ENCODE data around the gene HSFX1.

DNA sequence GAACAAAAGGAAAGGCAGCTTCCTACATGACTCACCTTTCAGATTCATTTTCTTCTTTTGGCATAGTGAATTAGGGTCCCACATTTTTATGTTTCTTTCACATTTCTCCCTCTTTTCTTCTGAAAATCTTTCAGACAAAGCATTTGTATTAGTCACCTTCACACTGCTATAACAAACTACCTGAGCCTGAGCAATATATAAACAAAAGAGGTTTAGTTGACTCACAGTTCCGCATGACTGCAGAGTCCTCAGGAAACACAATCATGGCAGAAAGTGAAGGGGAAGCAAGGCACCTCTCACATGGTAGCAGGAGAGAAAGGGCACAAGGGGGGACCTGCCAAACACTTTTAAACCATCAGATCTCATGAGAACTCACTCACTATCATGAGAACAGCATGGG lies 44.8 kb downstream of the HSFX1 start:
- TF ChIP-seq, protein P1, sequence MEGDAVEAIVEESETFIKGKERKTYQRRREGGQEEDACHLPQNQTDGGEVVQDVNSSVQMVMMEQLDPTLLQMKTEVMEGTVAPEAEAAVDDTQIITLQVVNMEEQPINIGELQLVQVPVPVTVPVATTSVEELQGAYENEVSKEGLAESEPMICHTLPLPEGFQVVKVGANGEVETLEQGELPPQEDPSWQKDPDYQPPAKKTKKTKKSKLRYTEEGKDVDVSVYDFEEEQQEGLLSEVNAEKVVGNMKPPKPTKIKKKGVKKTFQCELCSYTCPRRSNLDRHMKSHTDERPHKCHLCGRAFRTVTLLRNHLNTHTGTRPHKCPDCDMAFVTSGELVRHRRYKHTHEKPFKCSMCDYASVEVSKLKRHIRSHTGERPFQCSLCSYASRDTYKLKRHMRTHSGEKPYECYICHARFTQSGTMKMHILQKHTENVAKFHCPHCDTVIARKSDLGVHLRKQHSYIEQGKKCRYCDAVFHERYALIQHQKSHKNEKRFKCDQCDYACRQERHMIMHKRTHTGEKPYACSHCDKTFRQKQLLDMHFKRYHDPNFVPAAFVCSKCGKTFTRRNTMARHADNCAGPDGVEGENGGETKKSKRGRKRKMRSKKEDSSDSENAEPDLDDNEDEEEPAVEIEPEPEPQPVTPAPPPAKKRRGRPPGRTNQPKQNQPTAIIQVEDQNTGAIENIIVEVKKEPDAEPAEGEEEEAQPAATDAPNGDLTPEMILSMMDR (IDR thresholded peaks at IDR 0.05; ENCODE audit: low read length), result no peak
- no peak for TF ChIP-seq EZH2 (IDR thresholded peaks at IDR 0.05; ENCODE audit: borderline replicate concordance, low read length)

Data from OCI-LY1 (cell line).